ENCODE results near the gene NOP56. TPM values are rescaled to one million over a fixed set of nuclear protein-coding genes. Genes with fewer than 3 reads are reported as not detected.

NOP56 gene
- total and polyA plus RNA-seq, 9 of the 15 experiments (the other 6 are each of a cell fraction or from before 2014, with no cell fraction given) = 295 to 697 (median 439) TPM

- no peak for ATAC-seq
- ChIA-PET CTCF (ENCODE audit: low intra/inter-chr PET ratio) (no interaction called here), POLR2A (no interaction called here)
- Histone ChIP-seq H3K4me3 (no peak overlapping the region), H3K9me3 (replicated peaks; ENCODE audit: control insufficient read depth, insufficient read depth, low read depth, low read length) (no peaks in the 10 kb centered on the region), H3K4me1 (replicated peaks in 1 of 2; ENCODE audit: control insufficient read depth in 2 of 2, insufficient read depth in 2 of 2, low read length in 2 of 2) (peaks cover 0 to 19% of the 10 kb centered on the region in 2 experiments; a peak in 2 of 5 replicates), H4K20me1 (replicated peaks; ENCODE audit: control insufficient read depth, insufficient read depth, low read length) (no peaks in the 10 kb centered on the region; the same call in 1 of the 2 replicates), H3K79me2 (ENCODE audit: control insufficient read depth, insufficient read depth, low read length) (no peaks in the 10 kb centered on the region), H3K36me3 (ENCODE audit: control insufficient read depth, insufficient read depth, low read length) (no peaks in the 10 kb centered on the region), H2AFZ (ENCODE audit: low read depth, low read length) (no peak overlapping the region), H3K4me2 (ENCODE audit: insufficient read depth, low read length) (no peak overlapping the region), H3K9ac (ENCODE audit: insufficient read depth in 1 of 2, low read depth in 2 of 2, low read length in 2 of 2) (no peak overlapping the region), H3K9me1 (ENCODE audit: control insufficient read depth, insufficient read depth, low read length) (no peaks in the 10 kb centered on the region), H3K27me3 (ENCODE audit: control insufficient read depth in 2 of 2, insufficient read depth in 2 of 2, low read length in 2 of 2) (peaks cover 11 to 64% of the 10 kb centered on the region in 2 experiments; a peak in 4 of 5 replicates), H3K27ac (ENCODE audit: extremely low read depth, low read depth, low read length) (no peak overlapping the region)
- WGBS (ENCODE audit: insufficient coverage, low coverage, missing lambda C conversion rate) = 11% methylated on average over 6 of the region's 9 CpGs
- no peak for TF ChIP-seq TCF7 (IDR thresholded peaks at IDR 0.05; ENCODE audit: borderline replicate concordance)
- no peak for TF ChIP-seq POU5F1 (IDR thresholded peaks at IDR 0.05; ENCODE audit: borderline replicate concordance, low read depth, low read length, partially characterized antibody)
- TF ChIP-seq MAFF (IDR thresholded peaks at IDR 0.05; ENCODE audit: low read length) = no peak
- TF ChIP-seq NCOA1 (IDR thresholded peaks at IDR 0.05; ENCODE audit: low read depth) = no peak
- no peak for TF ChIP-seq ZNF436 (CRISPR knock-in tag; IDR thresholded peaks at IDR 0.05)
- TF ChIP-seq ETV1 (tag; conservative IDR thresholded peaks at IDR 0.05; ENCODE audit: low read depth) = no peak
- no peak for TF ChIP-seq ZNF384 (IDR thresholded peaks at IDR 0.05; ENCODE audit: low read depth, low read length)
- TF ChIP-seq ZNF561 (CRISPR knock-in tag; conservative IDR thresholded peaks at IDR 0.05) = no peak
- no peak for TF ChIP-seq FOXP4 (CRISPR knock-in tag; IDR thresholded peaks at IDR 0.05; ENCODE audit: borderline replicate concordance)
- no peak for TF ChIP-seq ZNF134 (CRISPR knock-in tag; conservative IDR thresholded peaks at IDR 0.05)
- TF ChIP-seq LEF1 (IDR thresholded peaks at IDR 0.05) = no peak
- FAIRE-seq = no peak
- BruUV-seq (replicated peaks) = no TSS peak
- DNase-seq (ENCODE audit: extremely low read depth in 1 of 4, low spot score in 3 of 4) = no peak
- intact Hi-C loops (cut with micrococcal nuclease) (no loop called here), in situ Hi-C loops (cut with MboI) (no loop called here)
Observed at GRCh38 chr20:2696646-2697045, 44.2 kb downstream of the NOP56 start.

All from K562 (cell line).